Gastroesophageal sphincter (tissue), 3 donors: ENCODE results near the gene SLC29A2.

Experiments
- EP300 ChIP-seq: sonication (generic); formaldehyde crosslinking; IDR thresholded peaks from one replicate; pipeline ENCODE4 v1.6.1; 2017; ENCODE audit warnings: antibody characterized with exemption, mild to moderate bottlenecking
- POLR2A ChIP-seq, 2 donors: fragments of 450-650 bp; IDR thresholded peaks; one replicate each; pipeline ENCODE4 v1.6.1; 2017; ENCODE audit warnings: antibody characterized with exemption in 2 of 2, mild to moderate bottlenecking in 2 of 2, moderate library complexity in 1 of 2
- TF ChIP-seq, protein P1 (sequence below), 4 experiments: fragments of 200-600 bp in 2 of 4; fragments of 450-650 bp in 2 of 4; sonication (generic) in 1 of 4; IDR thresholded peaks; one replicate each; pipeline ENCODE4 v1.5.1; 2017 to 2019; ENCODE audit warnings: antibody characterized with exemption in 4 of 4, mild to moderate bottlenecking in 2 of 4, moderate library complexity in 2 of 4

DNA sequence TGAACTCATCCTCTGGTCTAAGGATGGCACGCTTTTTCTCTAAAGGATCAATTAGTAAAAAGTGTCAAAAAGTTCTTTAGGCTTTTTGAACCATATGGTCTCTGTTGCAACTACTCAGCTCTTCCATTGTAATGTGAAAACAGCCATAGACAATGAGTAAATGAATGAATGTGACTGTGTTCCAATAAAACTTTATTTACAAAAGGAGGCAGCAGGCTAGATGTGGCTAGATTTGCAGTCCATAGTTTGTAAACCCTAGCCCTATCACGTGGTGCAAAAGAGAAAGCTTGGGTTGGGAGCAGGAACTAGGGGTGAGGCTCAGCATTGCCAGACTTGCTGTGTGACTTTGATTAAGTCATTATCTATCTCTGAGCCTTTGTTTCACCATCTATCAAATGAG lies 43.9 kb upstream of the SLC29A2 start:
- TF ChIP-seq POLR2A (IDR thresholded peaks at IDR 0.05), result no peak
- TF ChIP-seq, protein P1, sequence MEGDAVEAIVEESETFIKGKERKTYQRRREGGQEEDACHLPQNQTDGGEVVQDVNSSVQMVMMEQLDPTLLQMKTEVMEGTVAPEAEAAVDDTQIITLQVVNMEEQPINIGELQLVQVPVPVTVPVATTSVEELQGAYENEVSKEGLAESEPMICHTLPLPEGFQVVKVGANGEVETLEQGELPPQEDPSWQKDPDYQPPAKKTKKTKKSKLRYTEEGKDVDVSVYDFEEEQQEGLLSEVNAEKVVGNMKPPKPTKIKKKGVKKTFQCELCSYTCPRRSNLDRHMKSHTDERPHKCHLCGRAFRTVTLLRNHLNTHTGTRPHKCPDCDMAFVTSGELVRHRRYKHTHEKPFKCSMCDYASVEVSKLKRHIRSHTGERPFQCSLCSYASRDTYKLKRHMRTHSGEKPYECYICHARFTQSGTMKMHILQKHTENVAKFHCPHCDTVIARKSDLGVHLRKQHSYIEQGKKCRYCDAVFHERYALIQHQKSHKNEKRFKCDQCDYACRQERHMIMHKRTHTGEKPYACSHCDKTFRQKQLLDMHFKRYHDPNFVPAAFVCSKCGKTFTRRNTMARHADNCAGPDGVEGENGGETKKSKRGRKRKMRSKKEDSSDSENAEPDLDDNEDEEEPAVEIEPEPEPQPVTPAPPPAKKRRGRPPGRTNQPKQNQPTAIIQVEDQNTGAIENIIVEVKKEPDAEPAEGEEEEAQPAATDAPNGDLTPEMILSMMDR (IDR thresholded peaks at IDR 0.05), result no peak
- no peak for TF ChIP-seq EP300
